Esophagus (tissue), 2 donors: Measurements from ENCODE around the gene PHC2. TPM values are rescaled to one million over a fixed set of nuclear protein-coding genes. Genes with fewer than 3 reads are reported as not detected.

Experiments used
- H3K27ac ChIP-seq, 2 donors: one replicate each; pipeline ENCODE4 v1.5.1; 2013; ENCODE audit warnings: low read depth in 2 of 2, mild to moderate bottlenecking in 2 of 2, inconsistent platforms in 1 of 2, low read length in 1 of 2, moderate library complexity in 1 of 2
- H3K27me3 ChIP-seq, 2 donors: one replicate each; pipeline ENCODE4 v1.6.1; 2013; ENCODE audit warnings: low read length in 2 of 2, control low read depth in 1 of 2, mild to moderate bottlenecking in 1 of 2; ENCODE audit not compliant: insufficient read depth in 2 of 2, control insufficient read depth in 1 of 2
- H3K36me3 ChIP-seq, 2 donors: one replicate each; pipeline ENCODE4 v1.6.1; 2013; ENCODE audit warnings: low read length in 1 of 2; ENCODE audit not compliant: control insufficient read depth in 2 of 2, insufficient read depth in 2 of 2
- H3K4me1 ChIP-seq, 2 donors: one replicate each; pipeline ENCODE4 v1.6.1; 2013; ENCODE audit warnings: low read length in 1 of 2; ENCODE audit not compliant: control insufficient read depth in 2 of 2, insufficient read depth in 2 of 2
- H3K4me3 ChIP-seq, 2 donors: one replicate each; pipeline ENCODE4 v1.5.1; 2013; ENCODE audit warnings: low read length in 2 of 2, mild to moderate bottlenecking in 2 of 2, low read depth in 1 of 2, moderate library complexity in 1 of 2
- H3K9me3 ChIP-seq, 2 donors: one replicate each; pipeline ENCODE4 v1.6.1; 2013; ENCODE audit warnings: mild to moderate bottlenecking in 2 of 2, low read depth in 1 of 2, low read length in 1 of 2, moderate library complexity in 1 of 2; ENCODE audit not compliant: control insufficient read depth in 2 of 2, insufficient read depth in 1 of 2
- WGBS, 2 donors: extraction: QIAGEN DNeasy Blood & Tissue Kit; methylation state at CpG; one replicate each; pipeline ENCODE4 v1.1.7; 2013; 5-methylcytosine and 5-hydroxymethylcytosine counted together
- polyA plus RNA-seq, 2 donors: library from polyadenylated mRNA; stranded (reverse); fragments of 200-250 nt; gene quantifications; one replicate each; pipeline ENCODE4 v1.2.3, GENCODE V29; 2013
- donor health status: healthy with polysubstance abuse.
- donor health status: Bipolar disorder and iron deficiency.

PHC2 gene
- polyA plus RNA-seq, 2 donors: 28.0 to 46.4 TPM

DNA sequence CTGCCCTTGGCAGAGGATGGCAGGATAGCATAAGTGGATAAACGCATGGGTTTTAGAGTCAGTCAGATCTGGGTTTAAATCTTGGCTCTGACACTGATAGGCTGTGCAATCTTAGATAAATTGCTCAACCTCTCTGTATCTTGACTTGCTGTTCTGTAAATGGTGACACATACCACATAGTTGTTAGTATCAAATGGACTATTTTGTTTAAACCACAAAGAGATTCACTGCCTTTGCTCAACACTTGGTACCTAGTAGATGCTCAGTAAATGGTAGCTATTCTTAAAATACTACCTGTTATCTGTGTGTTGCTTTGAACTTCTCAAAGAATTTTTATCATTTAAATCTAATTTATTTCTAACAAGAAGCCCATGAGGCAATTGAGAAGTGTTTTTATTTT lies 70.5 kb downstream of the PHC2 start:
- H3K4me1 ChIP-seq: peaks cover 0 to 7% of the 10 kb centered on the region in 2 donors
- 46 to 50% methylated on average over 1 of the region's 1 CpG for WGBS, 2 donors
- no peak overlapping the region for H3K27ac ChIP-seq
- no peaks in the 10 kb centered on the region for H3K9me3 ChIP-seq
- no peaks in the 10 kb centered on the region for H3K36me3 ChIP-seq
- H3K4me3 ChIP-seq: no peak overlapping the region
- H3K27me3 ChIP-seq: no peaks in the 10 kb centered on the region

DNA sequence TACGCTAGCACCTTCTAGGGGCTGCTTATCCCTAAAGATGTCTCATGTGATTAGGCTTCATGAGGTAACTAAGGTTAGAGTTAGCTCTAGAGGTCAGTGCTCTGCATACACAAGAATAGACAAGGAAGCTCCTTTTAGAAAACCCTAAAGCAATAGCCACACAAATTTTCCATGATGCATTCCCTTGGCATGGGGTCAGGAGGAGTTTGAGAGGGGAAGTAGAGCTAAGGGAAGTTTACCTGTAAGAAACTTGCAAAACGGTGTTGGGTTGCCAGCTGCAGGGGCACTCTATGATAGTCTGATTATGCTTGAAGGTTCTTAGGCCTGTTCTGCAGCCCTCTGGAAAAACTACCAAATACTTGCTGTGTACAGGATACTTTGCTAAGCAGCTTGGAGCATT lies 71.0 kb downstream of the PHC2 start:
- no peak overlapping the region for H3K27ac ChIP-seq
- H3K4me3 ChIP-seq: no peak overlapping the region
- H3K4me1 ChIP-seq: peaks cover 0 to 7% of the 10 kb centered on the region in 2 donors
- WGBS, 2 donors: 72 to 79% methylated on average over 2 of the region's 2 CpGs
- H3K27me3 ChIP-seq: no peaks in the 10 kb centered on the region
- peaks cover 0 to 2% of the 10 kb centered on the region in 2 donors for H3K36me3 ChIP-seq
- no peaks in the 10 kb centered on the region for H3K9me3 ChIP-seq

DNA sequence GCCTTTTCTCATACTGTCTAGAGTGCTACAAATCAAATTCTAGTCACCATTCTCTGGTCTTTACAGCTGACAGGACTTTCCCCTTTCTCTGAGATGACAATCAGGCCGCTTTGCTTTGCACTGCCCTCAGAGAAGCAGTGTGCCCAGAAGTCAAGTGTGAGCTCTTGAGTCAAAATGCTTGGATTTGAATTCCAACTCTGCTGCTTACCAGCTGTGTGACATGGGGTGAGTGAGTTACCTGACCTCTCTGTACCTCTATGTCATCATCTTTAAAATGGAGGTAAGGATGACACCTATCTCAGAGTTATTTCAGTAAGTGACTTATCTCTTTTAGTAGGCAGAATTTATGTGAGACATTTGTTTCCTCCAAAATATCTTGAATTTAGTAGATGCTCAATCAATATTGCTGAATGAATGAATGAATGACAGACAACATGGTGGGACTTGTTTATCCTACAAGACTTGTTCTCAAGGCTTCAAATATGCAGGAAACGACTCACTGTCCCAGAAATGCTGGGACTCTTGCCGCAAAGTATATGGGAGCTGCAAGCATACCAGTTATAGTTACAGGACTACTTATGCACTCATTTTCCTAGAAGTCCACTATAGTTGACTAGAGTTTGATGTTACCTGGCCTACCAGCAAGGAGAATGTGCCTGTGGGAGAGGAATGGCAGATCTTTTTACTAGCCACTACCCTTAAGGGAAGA lies 71.9 kb downstream of the PHC2 start:
- no peak overlapping the region for H3K4me3 ChIP-seq
- peaks cover 0 to 2% of the 10 kb centered on the region in 2 donors for H3K9me3 ChIP-seq
- H3K4me1 ChIP-seq: no peaks in the 10 kb centered on the region
- WGBS, 2 donors: 83 to 89% methylated on average over 3 of the region's 3 CpGs
- no peak overlapping the region for H3K27ac ChIP-seq
- no peaks in the 10 kb centered on the region for H3K27me3 ChIP-seq
- peaks cover 0 to 6% of the 10 kb centered on the region in 2 donors for H3K36me3 ChIP-seq

DNA sequence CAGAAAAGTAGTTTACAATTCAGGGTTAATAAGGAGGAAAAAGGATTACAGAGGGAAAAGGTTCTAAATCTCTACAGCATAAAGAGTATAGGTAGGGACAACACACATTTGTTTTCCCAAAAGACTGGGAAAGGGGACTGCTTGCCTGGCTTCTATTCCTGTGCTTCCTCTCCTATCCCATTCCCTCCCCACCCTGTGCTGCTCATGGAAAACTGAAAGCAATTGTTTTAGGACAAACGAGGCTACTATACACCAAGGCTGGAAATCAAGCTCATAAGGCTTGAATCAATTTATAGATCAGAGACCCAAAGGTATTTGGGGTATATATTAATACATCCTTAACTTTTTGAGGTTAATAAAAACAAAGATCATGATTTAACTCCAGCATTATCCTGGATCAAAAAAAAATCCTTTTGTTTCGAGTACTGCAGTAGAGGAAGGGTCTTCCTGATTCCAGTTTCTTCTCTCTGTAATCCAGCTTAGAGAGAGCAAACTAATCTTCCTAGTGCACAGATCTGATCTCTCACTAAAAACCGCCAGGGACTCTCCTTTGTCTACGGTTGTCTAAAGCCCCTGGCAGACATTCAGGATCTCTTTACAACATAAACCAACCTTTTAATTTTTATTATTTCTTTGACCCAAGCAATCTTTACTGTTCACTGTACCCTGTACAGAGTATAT lies 72.6 kb downstream of the PHC2 start:
- 55 to 60% methylated on average over 4 of the region's 4 CpGs for WGBS, 2 donors
- H3K4me1 ChIP-seq: no peaks in the 10 kb centered on the region
- H3K4me3 ChIP-seq: no peak overlapping the region
- no peaks in the 10 kb centered on the region for H3K27me3 ChIP-seq
- H3K36me3 ChIP-seq: peaks cover 0 to 6% of the 10 kb centered on the region in 2 donors
- H3K27ac ChIP-seq: no peak overlapping the region
- peaks cover 0 to 2% of the 10 kb centered on the region in 2 donors for H3K9me3 ChIP-seq

DNA sequence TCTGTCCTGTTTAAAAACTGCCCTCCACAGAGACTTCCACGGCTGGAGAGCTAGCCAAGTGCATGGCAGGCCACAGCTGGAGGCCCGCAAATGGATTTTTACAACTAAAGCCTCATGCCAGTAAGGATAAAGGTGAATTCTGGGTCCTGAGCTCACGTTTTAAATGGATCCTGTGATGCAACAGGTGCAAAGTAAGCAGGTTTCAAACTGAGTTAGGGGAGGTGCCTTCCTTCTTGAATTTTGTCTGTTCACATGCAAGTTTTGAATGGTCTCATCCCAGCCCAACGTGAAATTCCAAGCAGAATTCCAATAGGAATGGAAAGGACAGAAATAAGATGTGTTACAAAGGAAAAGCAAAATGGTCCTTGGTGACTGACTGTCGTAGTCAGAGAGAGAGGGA lies 73.8 kb downstream of the PHC2 start:
- WGBS, 2 donors: 92% methylated on average over 5 of the region's 5 CpGs
- Histone ChIP-seq H3K36me3 (peaks cover 0 to 6% of the 10 kb centered on the region in 2 donors), H3K4me1 (no peaks in the 10 kb centered on the region), H3K9me3 (peaks cover 0 to 2% of the 10 kb centered on the region in 2 donors), H3K27me3 (no peaks in the 10 kb centered on the region), H3K4me3 (no peak overlapping the region), H3K27ac (no peak overlapping the region)

DNA sequence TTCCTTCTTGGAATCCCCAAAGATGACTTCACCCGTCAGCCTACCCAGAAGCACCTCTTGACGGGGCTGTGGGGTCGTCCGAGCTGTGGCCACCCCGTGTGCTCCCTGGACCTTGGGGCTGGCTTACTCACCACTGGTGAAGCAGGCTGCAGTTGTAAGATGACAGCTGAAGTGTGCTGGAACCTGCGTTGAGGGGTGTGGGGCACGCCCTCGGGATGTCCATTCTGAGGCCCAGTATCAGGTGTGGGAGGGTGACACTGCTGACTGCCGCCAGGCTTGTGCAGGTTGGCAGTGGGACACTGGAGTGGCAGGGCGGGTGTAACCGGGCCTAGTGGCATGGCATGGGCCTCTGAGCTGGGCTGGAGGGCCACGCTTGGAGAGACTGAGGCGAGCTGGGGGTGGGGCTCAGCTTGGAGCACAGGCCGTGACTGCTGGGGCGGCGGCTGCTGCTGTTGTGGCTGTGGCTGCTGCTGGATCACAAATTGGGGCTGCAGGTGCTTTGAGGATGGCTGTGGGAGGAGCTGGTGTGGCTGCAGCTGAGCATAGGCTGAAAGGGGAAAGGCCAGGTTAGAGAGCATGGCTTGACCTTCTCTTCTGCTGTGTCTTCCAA lies 76.1 kb downstream of the PHC2 start:
- Histone ChIP-seq H3K27ac (no peak overlapping the region), H3K27me3 (no peaks in the 10 kb centered on the region), H3K36me3 (peaks cover 0 to 6% of the 10 kb centered on the region in 2 donors), H3K9me3 (peaks cover 0 to 2% of the 10 kb centered on the region in 2 donors), H3K4me3 (no peak overlapping the region), H3K4me1 (peaks cover 0 to 4% of the 10 kb centered on the region in 2 donors)
- 85 to 90% methylated on average over 12 to 16 of the region's 16 CpGs for WGBS, 2 donors

DNA sequence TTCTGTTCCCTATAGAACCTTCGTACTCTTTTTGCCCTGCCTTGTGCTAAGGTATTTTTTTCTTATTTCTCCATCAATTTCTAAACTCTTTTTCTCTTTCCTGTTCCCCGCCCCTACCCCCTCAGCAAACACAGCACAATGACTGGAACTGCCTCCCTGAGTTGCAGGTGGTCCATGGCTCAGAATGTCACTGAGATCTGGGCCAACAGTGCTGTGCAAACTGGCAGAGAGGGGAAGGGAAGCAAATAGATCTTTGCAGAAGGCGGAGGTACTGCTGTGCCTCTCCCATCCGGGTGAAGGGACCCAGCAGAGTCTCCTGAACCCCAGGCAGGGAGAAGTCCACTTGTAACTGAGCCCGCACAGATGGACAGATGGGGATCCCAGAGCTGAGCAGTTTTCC lies 77.4 kb downstream of the PHC2 start:
- no peaks in the 10 kb centered on the region for H3K27me3 ChIP-seq
- peaks cover 0 to 4% of the 10 kb centered on the region in 2 donors for H3K4me1 ChIP-seq
- no peak overlapping the region for H3K27ac ChIP-seq
- H3K4me3 ChIP-seq: no peak overlapping the region
- WGBS, 2 donors: 92 to 95% methylated on average over 5 of the region's 5 CpGs
- peaks cover 0 to 6% of the 10 kb centered on the region in 2 donors for H3K36me3 ChIP-seq
- H3K9me3 ChIP-seq: peaks cover 0 to 2% of the 10 kb centered on the region in 2 donors

DNA sequence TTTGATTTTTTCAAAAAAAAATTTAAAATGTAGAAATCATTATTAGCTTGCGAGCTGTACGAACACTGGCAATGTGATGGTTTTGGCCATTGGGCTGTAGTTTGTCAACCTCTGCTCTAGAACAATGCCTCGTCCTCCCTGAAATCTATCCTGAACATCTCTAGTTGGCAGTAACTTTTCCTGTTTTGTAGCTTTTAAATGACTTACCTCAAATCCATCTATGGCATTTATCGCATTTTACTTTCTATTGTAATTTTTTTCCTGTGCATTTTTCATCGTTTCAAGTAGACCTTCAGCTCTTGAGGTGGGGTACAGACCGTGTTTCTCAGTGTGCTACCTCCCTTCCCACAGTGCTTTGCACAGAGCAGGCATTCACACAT lies 79.6 kb downstream of the PHC2 start:
- no peaks in the 10 kb centered on the region for H3K27me3 ChIP-seq
- no peak overlapping the region for H3K27ac ChIP-seq
- H3K9me3 ChIP-seq: peaks cover 0 to 2% of the 10 kb centered on the region in 2 donors
- peaks cover 2 to 9% of the 10 kb centered on the region in 2 donors for H3K4me1 ChIP-seq
- H3K4me3 ChIP-seq: no peak overlapping the region
- 90 to 92% methylated on average over 6 of the region's 6 CpGs for WGBS, 2 donors
- peaks cover 2 to 6% of the 10 kb centered on the region in 2 donors for H3K36me3 ChIP-seq

DNA sequence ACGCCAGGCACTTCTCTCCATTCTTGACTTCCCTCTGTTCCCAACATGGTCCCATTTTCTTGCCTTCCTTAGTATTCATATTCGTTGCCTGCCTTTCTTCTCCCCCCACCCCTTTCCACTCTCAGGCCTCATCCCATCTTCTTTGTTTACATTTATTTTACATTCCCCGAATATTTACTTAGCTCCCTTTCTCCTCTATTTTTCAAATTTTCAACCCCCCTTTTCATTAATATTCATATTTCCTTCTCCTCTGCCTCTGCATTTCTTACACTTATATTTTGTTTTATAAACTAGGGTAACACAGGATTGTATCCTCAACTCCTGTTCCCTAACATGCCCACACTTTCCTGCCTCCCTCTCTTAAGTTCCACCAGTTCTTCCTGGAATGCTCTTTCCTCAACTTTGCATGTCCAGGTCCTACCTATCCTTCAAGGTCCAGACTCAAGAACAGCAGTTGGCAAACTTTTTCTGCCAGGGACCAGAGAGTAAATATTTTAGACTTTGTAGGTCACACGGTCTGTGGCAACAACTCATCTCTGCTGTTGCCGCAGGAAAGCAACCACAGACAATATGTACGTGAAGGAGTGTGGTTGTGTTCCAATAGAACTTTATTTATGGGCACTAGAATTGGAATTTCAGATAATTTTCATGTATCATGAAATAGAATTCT lies 80.1 kb downstream of the PHC2 start:
- Histone ChIP-seq H3K27ac (peak overlapping the region; percentile 88 to 90), H3K27me3 (no peaks in the 10 kb centered on the region), H3K36me3 (peaks cover 2 to 6% of the 10 kb centered on the region in 2 donors), H3K9me3 (peaks cover 0 to 2% of the 10 kb centered on the region in 2 donors), H3K4me3 (peak overlapping the region; percentile 56 to 57), H3K4me1 (peaks cover 2 to 9% of the 10 kb centered on the region in 2 donors)
- 34 to 41% methylated on average over 6 of the region's 6 CpGs for WGBS, 2 donors
